RKO (cell line): Measurements from ENCODE around the gene FOXA3.

ENCODE experiments used
- DNase-seq: peaks from one replicate; pipeline ENCODE4 v3.0.0-alpha.2; 2016; ENCODE audit warnings: low spot score

The FOXA3 gene

DNA sequence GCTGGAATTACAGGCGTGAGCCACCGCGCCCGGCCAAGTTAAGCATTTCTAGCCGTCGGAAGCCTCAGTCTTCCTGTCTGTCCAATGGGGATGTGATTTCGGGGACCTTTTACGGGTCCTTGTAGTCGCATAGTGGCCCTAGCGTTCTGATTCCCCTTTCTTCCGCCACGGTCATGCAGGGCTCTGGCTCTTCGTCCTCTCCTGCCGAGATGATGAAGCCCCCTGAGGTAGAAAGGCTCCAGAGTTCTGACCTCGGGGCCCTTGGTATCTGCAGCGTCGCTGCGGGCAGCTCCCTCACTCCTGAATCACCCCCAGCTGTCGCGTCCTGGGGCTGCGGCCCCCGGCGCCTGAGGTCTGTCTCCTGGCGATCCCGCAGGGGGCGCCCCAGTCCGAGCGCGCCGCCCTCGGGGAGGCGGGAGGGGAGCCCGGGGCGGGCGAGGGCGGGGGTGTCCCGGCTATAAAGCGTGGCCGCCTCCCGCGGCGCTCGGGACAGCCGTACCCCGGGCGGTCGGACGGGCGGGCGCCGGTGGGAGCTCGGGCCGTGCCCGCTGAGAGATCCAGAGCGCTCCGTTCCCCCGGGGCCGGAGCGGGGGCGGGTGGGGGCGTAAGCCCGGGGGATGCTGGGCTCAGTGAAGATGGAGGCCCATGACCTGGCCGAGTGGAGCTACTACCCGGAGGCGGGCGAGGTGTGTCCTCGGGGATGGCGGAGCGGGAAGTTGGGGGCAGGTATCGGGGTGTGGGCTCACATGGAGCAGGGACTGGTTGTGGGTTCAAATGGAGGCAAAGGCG is at the start of gene FOXA3:
FOXA3 (plus strand) TSS at position 487 of the 789 bp plus-strand sequence; CDS start at position 618, 131 bp downstream.
- no peak for DNase-seq

DNA sequence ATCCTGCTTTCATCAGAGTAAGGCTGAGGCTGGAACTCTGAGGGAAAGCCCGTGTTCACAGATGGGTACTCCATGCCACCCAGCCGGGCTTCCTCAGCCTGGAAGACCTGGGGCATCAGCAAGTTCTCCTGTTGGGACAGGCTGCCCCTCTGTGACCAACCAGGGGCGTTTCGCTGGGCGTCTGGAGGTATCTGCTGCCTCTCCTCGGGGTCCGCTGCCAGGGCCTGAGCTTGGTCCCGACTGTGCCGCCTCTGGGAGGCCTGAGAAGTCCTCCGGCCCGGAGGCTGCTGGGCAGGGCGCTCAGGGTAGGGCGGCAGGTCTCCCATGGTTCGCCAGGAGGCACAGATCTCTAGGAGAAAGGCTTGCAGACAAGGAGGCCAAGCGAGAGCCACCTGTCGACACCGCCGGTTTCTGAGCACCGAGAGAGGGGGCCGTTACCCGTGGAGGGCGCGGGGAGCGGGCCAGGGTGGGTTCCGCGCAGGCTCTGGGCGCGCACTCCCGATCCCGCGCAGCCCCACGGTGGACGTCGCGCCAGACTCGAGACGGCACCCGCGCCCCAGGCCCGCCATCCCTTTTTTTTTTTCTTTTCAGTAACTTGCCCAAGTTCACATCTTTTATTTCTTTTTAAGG is 49.2 kb upstream of the FOXA3 start, which contains the start of gene RSPH6A:
RSPH6A (minus strand) TSS at position 458 of the 630 bp plus-strand sequence; CDS start at position 326, 132 bp downstream.
- DNase-seq: no peak

DNA sequence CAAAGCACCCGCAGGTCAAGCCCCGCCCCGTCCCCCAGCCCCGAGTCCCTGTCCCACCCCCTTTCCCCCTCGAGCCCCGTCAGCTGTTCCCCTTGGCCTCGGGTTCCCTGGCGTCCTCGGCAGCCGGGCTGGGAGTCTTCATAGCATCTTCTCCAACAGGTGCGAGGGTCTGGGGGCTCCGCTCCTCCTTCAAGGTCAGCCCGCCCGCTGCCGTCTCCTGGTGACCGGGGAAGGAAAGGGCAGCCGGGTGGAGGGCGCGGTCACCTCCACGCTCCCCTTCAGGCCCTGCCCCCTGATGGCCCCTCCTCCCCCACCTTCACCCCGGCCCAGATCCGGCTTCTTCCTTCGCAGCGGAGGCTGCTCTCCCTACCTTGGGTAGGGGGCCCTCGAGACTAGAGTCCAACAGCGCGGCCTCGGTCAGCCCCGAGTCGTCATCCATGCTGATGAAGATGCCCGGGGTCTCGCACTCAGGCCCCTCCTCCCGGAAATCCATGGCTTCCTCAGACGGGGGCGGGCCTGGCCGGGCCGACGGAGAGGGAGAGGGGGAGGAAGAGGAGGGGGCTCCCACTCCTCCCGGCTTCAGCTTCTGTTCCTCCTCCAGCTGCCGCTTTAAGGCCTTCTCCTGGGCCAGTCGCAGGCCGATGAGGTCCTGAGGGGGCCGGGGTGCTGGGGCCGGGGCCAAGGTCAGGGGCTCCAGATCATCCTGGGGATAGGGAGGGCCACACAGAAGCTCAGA is 48.5 kb upstream of the FOXA3 start:
- DNase-seq: no peak

DNA sequence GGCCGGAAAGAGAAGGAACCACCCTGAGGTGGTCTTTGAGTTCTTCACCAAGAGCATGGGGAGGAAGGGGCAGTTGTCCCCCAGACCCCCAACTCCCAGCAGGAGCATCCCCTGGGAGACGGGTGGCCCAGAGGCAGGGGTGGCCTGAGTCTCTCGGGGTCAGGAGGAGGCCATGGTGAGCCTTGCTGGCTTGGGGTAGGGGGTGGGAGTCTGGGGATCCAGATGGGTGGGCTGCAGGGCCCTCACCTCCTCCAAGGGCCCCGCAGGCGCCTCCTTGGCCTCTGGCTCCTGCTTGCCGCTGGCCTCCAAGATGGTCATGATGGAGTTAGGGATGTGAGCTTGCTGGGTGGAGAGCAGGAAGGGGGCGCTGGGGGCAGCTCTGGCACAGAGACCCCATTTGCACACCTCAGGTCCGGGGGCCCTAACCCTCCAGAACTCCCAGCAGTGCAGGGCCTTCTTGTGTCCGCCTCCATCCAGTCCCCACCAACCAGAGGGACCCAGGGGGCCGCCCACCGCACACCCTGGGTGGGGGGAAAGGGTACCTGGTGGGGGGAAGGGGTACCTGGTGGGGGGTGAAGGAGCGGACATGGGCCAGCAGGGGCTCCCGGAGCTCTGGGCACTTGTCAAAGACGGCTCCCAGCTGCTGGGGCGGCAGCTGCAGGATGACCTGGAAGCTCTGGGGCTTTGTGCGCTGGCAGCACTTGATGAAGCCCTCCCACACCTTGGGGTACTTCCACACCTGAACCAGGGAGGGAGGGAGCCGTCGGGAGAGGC is 47.7 kb upstream of the FOXA3 start:
- no peak for DNase-seq

DNA sequence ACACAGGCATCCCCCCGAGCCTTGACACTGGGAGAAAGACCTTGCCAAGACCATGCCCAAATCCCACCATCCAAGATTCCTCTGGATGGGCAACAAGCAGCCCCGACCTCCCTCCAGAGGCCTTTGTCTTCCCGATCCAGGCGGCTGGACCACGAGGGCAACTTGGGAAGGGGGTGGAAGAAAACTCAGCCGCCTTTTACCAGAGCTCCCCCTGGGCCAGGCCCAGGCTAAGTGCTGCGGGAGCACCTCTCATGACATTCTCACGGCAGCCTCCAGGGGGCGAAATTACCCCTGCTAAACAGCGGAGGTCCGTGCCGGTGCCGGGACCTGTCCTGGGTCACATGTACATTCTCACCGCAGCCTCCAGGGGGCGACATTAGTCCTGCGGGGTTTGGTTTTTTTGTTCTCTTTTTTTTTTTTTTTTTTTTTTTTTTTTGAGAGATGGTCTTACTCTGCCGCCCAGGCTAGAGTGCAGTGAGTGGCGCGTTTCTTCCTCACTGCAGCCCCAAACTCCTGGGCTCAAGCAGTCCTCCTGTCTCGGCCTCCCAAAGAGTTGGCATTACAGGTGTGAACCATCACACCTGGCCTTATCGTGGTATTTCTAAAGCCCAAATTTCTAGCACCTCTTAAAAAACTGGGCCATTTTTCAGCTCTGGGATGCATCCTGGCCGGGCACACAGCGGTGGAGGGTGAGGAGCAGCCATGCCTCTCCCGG is 47.0 kb upstream of the FOXA3 start:
- peak; percentile 95 for DNase-seq

DNA sequence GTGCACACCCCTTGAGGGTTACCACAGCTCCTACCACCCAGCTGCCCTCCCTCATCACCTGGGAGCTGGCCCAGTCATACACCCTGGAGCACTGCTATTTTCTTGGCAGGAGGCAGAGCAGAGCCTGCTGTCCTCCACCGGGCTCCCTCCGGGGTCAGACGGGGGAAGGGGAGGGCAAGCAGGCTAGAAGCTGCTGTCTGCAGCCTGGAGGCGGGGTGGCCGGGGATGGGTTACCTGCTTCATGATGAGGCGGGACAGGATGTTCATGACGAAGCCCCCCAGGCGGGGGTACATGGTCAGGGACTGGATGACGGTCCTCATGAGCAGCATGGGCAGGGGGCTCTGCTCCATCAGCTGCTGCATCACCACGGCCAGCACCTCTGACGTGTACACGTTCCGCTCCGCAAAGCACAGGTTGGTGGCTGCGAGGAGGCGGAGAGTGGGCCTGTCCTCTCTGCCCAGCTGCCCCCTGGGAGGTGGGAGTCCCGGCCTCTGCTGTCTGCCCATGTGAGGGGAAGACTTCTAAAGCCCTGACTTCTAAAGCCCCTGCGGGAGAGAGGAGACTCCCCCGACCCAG is 46.3 kb upstream of the FOXA3 start:
- DNase-seq: no peak

DNA sequence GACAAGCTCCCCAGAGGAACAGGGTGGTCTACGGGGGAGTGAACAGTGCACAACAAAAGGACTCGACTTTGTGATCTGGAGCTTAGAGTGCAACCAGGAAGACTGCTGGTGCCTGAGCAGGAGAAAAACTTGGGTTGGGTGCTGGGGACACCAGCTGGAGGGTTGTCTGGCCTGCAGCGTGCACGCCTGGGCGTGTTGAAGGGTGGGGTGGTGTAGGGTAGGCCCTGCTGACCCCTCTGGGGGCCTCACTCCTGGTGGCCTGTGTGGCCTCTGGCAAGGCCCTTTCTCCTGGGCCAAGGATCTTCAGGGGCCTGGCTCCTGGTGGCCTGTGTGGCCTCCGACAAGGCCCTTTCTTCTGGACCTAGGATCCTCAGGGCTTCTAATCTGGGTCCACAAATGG is 44.4 kb upstream of the FOXA3 start:
- no peak for DNase-seq

DNA sequence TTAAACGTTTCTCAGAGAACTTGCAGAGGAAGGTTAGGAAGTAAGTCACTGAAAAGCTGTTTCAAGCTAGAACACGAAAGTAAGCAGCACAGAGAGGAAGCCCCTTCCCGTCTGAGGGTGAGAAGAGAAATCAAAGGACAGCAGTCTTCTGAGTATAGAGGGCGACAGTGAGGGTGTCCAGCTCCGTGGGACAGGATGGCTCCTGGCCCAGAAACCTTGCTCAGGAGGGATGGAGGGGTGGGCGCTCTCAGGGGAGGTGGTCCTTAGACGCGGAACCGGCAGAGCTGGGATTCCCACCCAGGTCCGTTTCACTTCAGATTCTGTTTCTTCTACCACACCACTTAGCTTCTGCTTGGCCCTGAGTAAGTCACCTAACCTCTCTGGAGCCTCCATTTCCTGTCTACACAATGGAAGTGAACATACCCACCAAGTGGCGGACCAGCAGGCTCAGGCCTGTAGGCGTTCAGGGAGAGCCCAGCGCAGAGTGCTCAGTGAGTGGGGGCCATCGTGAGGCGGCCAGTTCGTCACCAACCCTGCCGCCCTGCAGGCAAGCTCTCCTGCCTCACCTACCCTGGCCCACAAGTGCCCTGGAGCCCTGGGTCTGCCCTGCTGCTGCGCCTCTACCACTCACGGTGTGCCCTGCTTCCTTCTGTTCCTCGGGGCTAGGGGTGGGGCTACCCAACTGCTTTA is 43.6 kb upstream of the FOXA3 start:
- DNase-seq: no peak

DNA sequence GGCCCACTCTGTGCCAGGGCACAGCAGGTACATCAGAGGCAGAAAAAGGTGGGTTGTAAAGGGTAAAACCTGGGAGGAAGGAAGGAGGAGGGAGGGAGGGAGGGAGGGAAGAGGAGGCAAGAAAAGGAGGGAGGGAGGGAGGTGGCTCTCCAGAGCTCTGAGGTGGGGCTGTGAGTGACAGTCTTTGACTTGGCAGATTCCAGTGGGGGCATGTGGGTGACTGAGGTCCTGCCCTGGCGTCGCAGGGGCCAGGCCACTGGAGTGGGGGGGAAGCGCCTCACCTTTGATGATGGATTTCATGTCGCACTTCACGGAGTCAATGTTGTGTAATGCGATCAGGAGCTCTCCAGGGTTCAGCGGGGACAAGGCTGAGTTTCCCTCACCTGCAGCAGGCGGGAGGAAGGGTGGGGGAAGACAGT is 43.0 kb upstream of the FOXA3 start:
- no peak for DNase-seq

DNA sequence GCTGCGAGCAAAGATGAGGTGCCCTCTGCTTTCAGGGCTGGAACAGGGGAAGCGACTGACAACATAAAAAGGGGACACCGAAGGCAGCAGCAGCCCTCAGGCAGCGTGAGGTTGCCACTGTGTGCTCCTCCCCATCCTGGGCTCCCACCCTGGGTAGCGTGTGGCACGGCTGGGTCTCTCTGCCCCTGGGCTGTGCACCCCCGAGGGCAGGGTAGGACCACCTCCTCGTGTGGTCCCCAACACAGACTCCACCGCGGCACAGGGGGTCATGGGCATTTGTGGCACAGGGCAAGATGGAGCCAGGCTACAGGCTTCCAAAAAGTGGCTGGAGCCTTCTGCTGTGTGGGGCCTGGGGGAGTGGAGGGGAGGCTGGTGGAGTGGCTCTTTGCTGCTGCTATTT is 42.6 kb upstream of the FOXA3 start:
- no peak for DNase-seq

DNA sequence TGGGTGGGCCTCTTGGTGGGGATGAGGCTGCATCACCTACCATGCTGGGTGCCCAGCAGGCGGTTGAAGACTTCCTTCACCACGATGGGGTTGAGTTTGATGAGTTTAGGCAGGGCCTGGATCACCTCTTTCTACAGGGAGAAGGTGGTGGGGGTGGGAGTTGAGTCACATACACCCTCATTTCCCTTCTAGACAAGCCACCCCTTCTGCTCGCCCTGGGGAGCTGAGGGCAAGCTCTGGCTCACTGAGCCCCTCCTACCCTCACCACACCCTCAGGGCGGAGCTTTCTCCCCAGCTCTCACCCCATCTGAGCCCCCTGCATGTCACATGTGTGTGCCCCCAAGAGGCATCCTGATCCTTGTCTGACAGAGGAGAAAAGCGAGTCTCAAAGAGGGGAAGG is 41.4 kb upstream of the FOXA3 start:
- no peak for DNase-seq

DNA sequence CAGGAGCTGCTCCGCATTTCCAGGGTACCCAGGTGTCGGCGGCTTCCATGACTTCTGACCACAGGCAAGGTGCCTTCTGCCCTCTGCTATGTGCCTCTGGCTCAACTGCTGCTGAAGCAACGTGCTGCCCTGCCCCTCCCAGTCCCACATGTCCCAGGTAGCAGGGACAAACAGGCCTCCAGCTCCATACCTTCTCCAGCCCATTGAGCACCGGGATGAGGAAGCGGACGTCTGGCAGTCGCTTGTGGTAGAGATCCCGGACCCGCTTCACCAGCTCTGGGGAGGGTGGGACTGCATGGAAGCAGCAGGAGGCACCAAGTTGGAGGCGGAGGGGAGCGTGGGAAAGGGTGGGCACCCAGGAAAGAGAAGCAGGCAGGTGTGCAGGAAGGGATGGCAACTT is 40.9 kb upstream of the FOXA3 start:
- no peak for DNase-seq

DNA sequence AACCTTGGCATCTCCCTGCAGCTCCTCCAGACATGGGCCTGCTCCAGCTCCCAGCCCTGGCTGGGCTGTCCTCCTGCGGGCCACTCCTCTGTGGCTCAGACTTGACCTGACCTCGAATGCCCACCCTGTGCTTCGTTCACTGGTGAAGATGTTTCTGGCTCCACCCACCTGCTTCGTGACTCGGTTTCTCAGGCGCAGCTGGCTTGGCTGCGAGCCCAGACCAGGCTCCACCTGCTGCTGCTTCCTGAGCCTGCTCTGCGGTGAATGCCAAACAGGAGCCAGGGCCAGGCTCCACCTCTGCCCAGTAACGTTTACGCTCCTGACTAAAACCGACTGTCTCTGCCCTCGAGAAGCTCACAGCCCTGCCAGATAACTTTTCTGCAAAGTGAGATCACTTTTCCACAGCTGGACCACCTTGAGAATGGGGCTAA is 40.1 kb upstream of the FOXA3 start:
- no peak for DNase-seq

DNA sequence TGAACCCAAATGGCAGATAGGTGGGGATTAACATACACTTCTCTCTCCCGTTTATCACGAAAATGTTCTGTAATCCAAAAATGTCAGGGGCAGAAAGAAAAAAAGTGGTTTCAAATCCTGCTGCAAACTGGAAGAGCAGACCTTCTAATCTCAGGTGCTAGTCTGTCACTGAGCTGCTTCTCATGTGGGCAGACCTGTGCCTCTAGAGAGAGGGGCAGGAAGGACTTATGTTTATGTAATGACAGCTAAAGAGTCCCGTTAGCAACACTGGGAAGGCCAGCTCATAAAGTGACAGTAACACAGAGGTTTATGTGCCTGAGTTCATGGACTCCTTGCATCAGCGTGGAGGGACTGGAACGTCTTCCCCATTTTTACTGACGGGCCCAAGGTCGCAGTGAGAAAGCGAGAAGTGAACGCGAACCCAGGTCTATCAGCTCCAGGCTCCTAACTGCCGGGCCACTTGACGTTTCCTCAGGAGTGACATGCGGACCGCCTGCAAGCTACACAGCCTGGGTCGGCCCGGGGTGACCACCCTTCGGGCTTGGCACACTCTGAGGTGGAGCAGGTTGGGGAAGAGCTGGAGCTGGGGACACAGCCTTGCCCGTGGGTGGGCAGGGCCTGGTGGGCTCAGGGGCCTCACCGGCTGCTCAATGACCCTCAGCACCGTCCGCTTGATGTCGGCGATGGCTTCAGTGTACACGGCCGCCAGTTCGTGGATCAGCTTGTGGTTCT is 39.4 kb upstream of the FOXA3 start:
- DNase-seq: no peak

DNA sequence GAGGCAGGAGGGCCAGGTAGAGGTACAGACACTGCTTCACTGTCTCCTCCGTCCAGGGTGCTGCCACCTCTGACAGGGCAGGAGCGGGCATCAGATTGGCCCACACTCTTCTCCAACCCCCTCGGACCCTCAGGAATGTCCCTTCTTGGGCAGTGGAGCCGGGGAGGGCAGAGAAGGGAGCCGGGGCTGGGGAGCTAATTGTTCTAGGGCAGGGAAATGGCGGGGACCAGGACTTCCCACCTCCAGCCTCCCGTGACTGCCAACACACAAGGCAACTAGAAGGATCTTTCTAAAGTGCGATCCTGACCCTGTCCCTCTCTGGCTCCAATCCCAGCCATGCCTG is 38.9 kb upstream of the FOXA3 start:
- DNase-seq: no peak

DNA sequence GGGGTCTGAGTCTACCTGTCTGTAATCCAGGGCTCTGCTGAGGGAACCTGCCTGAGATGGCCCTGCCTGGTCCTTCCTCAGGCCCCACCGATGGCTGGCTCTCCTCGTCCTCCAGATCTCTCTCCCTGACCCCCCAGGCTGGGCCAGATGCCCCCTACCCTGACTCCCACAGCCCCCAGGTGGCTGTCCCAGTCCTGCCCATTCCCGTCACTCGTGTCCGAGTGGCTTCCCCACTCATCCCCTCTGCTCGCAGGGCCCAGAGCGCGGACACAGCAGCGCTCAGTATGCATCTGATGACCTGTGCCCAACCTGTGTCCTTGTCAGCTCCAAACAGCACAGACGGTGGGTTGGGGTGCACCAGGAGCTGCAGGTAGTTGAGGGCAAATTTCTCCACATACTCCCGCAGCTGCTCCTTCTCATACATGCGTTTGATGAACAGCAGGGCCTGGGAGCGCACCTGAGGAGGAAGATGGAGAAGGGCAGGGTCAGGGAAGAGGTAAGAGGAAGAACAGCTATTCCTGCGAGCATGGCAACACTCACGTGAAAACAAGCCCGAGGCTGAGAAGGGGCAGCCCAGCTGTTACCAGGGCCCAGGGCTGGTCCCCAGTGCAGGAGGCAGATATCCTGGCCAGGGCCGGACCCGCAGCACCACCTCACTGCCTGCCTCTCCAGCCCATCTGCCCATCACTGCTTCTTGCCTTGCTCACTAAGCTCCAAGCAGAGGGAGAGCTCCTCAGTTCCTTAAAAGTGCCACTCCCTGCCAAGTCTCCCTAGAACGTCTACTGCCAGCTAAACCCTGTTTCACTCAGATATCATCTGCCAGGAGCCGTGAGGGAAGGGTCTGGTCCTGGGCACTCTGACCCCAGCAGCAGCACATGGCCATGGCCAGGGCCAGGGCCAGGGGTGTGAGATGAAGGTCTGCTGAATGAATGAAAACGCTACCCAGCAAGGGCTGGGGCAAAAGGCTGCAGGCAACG is 37.9 kb upstream of the FOXA3 start:
- no peak for DNase-seq

DNA sequence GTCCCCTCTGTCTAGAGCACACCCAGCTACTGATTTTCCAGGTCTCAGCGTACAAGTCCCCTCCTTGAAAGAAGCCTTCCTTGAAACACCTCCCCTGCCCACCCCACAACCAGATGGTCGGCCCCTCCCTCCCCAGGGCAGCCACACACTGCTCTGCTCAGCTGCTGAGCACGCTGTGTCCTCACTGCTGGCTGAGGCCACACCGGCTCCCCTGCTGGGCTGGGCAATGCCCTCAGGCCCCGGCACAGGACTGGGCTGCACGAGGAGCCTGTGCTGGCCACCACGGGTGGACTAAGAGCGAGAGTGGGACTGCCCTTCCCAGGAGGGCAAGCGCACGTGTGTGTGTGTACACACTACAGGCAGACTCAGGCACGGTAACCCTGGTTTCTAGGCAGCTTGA is 37.2 kb upstream of the FOXA3 start:
- no peak for DNase-seq

DNA sequence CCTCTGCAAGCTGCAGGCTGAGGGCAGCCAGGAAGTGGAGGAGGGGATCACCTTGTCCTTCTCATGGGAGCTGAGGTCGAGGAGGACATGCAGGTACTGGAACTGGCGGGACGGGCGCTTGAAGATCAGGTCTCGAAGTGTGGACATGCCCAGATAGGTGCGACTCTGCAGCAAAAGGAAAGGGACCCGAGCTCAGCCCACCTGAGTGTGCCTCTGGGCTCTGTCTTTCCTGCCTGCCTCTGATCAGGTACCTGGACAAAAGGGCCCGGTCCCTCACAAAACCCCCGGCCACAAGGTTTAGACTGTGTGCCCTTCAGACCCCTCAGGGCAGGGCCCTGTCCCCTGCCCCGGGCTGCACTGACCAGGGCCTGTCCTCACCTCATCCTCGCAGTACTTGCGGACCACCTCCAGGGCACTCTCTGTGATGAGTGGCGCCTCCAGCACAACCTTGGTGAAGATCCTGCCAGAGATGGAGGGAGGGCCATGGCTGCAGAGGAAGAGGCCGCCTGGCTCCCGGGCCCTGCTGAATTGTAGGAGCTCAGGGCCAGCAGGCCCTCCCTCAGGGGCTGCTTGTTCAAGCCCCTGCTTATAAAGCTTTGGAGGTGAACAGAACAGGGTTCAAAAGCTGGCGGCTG is 36.5 kb upstream of the FOXA3 start:
- DNase-seq: no peak
